Endothelial cell of umbilical vein (primary cell): ENCODE results near the gene DCAF7. TPM values are rescaled to one million over a fixed set of nuclear protein-coding genes. Genes with fewer than 3 reads are reported as not detected.

ENCODE experiments used
- BruUV-seq: library from RNA; stranded (reverse); fragments of 400-500 nt; replicated peaks from 2 replicates; lab custom pipeline; 2021; lab: Mats Ljungman, UMichigan
- CTCF ChIA-PET: fragments of 300-600, 350-600 bp; sonication (Branson Sonifier 250); formaldehyde crosslinking; loops from one replicate; lab custom pipeline; 2021; ENCODE audit warnings: antibody characterized with exemption, inconsistent platforms; lab: Charles Lee
- POLR2A ChIA-PET: fragments of 300-600, 350-600 bp; sonication (Branson Sonifier 250); formaldehyde crosslinking; loops from one replicate; lab custom pipeline; 2021; ENCODE audit warnings: antibody characterized with exemption, inconsistent platforms; lab: Charles Lee
- DNase-seq: peaks from one replicate; pipeline ENCODE4 v3.0.0-alpha.2; 2011; ENCODE audit warnings: low read depth, low spot score
- FAIRE-seq: peaks from 2 replicates; lab custom pipeline; 2011; peaks lifted over from hg19 to GRCh38; lab: Jason Lieb, UNC
- H2AFZ ChIP-seq: 2 replicates; pipeline ENCODE4 v1.6.0; 2012; ENCODE audit warnings: low read depth, low read length, control low read depth, inconsistent platforms
- H3K27ac ChIP-seq: 2 replicates; pipeline ENCODE4 v1.5.1; 2011; ENCODE audit warnings: low read depth, mild to moderate bottlenecking, control low read depth, low read length, moderate library complexity; ENCODE audit not compliant: insufficient read depth
- H3K27me3 ChIP-seq, 2 experiments: 2 replicates each; pipeline versions ENCODE4 v1.6.0 to v1.6.1; 2011; ENCODE audit warnings: low read length in 2 of 2, mixed read lengths in 1 of 2; ENCODE audit not compliant: control insufficient read depth in 2 of 2, insufficient read depth in 2 of 2
- H3K36me3 ChIP-seq, 2 experiments: 2 replicates in 1 of 2; 3 replicates in 1 of 2; pipeline ENCODE4 v1.5.1; 2011; ENCODE audit warnings: low read length in 2 of 2, mild to moderate bottlenecking in 1 of 2, moderate library complexity in 1 of 2; ENCODE audit not compliant: control insufficient read depth in 2 of 2, insufficient read depth in 2 of 2; ENCODE audit errors: extremely low read depth in 1 of 2
- H3K4me1 ChIP-seq: 3 replicates; pipeline ENCODE4 v1.5.1; 2011; ENCODE audit warnings: mild to moderate bottlenecking, low read length; ENCODE audit not compliant: control insufficient read depth, insufficient read depth; ENCODE audit errors: extremely low read depth
- H3K4me2 ChIP-seq: 2 replicates; pipeline ENCODE4 v1.6.1; 2011; ENCODE audit warnings: low read length, control low read depth, mixed read lengths; ENCODE audit not compliant: insufficient read depth
- H3K4me3 ChIP-seq, 3 experiments: fragments of 200-600 bp in 1 of 3; sonication (generic), shearing (Covaris generic) in 1 of 3; replicated peaks in 1 of 3; 2 replicates each; pipeline ENCODE4 v1.5.1; 2011 to 2016; ENCODE audit warnings: control low read depth in 3 of 3, low read length in 3 of 3, mild to moderate bottlenecking in 2 of 3, inconsistent platforms in 1 of 3, low read depth in 1 of 3, moderate library complexity in 1 of 3; ENCODE audit not compliant: insufficient read depth in 1 of 3
- H3K79me2 ChIP-seq: 2 replicates; pipeline ENCODE4 v1.6.0; 2012; ENCODE audit warnings: low read length, inconsistent platforms; ENCODE audit not compliant: control insufficient read depth, insufficient read depth
- H3K9ac ChIP-seq: replicated peaks from 2 replicates; pipeline ENCODE3; 2011; ENCODE audit warnings: low read length, control low read depth; ENCODE audit not compliant: insufficient read depth; ENCODE audit errors: extremely low read depth
- H3K9me1 ChIP-seq: replicated peaks from 3 replicates; pipeline ENCODE4 v1.6.0; 2011; ENCODE audit warnings: mild to moderate bottlenecking, low read length; ENCODE audit not compliant: control insufficient read depth, insufficient read depth; ENCODE audit errors: extremely low read depth
- H3K9me3 ChIP-seq: replicated peaks from 2 replicates; pipeline ENCODE4 v1.5.1; 2012; ENCODE audit warnings: low read length, inconsistent platforms; ENCODE audit not compliant: control insufficient read depth, insufficient read depth
- H4K20me1 ChIP-seq: replicated peaks from 2 replicates; pipeline ENCODE3; 2011; ENCODE audit warnings: mild to moderate bottlenecking, low read length; ENCODE audit not compliant: control insufficient read depth, insufficient read depth; ENCODE audit errors: extremely low read depth
- EZH2 ChIP-seq: IDR thresholded peaks from 2 replicates; pipeline ENCODE4 v1.6.1; 2012; ENCODE audit warnings: borderline replicate concordance, low read depth, mild to moderate bottlenecking, moderate library complexity, low read length, inconsistent platforms; ENCODE audit not compliant: severe bottlenecking
- FOS ChIP-seq: IDR thresholded peaks from 2 replicates; pipeline ENCODE4 v1.6.1; 2011; ENCODE audit warnings: mild to moderate bottlenecking, low read length, moderate library complexity, borderline replicate concordance; ENCODE audit not compliant: insufficient read depth
- GATA2 ChIP-seq: IDR thresholded peaks from 2 replicates; pipeline ENCODE4 v1.7.0; 2011; ENCODE audit warnings: low read depth, mild to moderate bottlenecking, moderate library complexity, mixed read lengths, low read length; ENCODE audit not compliant: insufficient read length, insufficient read depth
- JUN ChIP-seq: IDR thresholded peaks from 2 replicates; pipeline ENCODE4 v1.6.1; 2011; ENCODE audit warnings: borderline replicate concordance, low read depth; ENCODE audit not compliant: insufficient read length, insufficient read depth
- MYC ChIP-seq: IDR thresholded peaks from one replicate; pipeline ENCODE4 v1.6.1; 2011; ENCODE audit warnings: mild to moderate bottlenecking, low read depth, low read length
- POLR2AphosphoS5 ChIP-seq: IDR thresholded peaks from 2 replicates; pipeline ENCODE4 v1.6.1; 2012; ENCODE audit warnings: low read depth, mild to moderate bottlenecking, control low read depth, low read length, moderate library complexity; ENCODE audit not compliant: insufficient read depth
- dilution Hi-C: fragments of 300-500 bp; cut with MboI; formaldehyde crosslinking; loops from one replicate; pipeline ENCODE4 v1.15.0; 2019; ENCODE audit warnings: low sequenced_read_pairs; ENCODE audit not compliant: extremely low pct_ligation_motif_present
- intact Hi-C: fragments of 100-400 bp; cut with micrococcal nuclease; formaldehyde crosslinking; loops from one replicate; pipeline ENCODE4 v1.10.0; 2022
- polyA plus RNA-seq, 4 experiments: library from polyadenylated mRNA; depleted of rRNA in 3 of 4; stranded (reverse) in 3 of 4; unstranded in 1 of 4; fragments of >200 nt; gene quantifications; 2 replicates each; pipeline versions ENCODE4 v1.2.1 to v1.2.3, GENCODE V29; 2011 to 2012; ENCODE audit warnings: missing spikeins in 1 of 4
- total RNA-seq: library from RNA; stranded (reverse); gene quantifications from 2 replicates; pipeline ENCODE4 v1.2.3, GENCODE V29; 2021
- TF ChIP-seq, protein P1 (sequence below): IDR thresholded peaks from 2 replicates; pipeline ENCODE4 v1.6.1; 2011; ENCODE audit not compliant: insufficient read depth, insufficient read length
- TF ChIP-seq, protein P2 (sequence below), 2 donors: IDR thresholded peaks; 1 replicate in 1 of 2; 2 replicates in 1 of 2; pipeline ENCODE4 v1.5.1; 2011; ENCODE audit warnings: low read length in 2 of 2, mild to moderate bottlenecking in 2 of 2, moderate library complexity in 2 of 2, control low read depth in 1 of 2, inconsistent platforms in 1 of 2, low read depth in 1 of 2; ENCODE audit not compliant: insufficient read depth in 1 of 2; ENCODE audit errors: extremely low read depth in 1 of 2

The DCAF7 gene
- total and polyA plus RNA-seq, 2 donors (not counting 3 experiments of a cell fraction or from before 2014, with no cell fraction given) = 82.8 to 100 TPM

DNA sequence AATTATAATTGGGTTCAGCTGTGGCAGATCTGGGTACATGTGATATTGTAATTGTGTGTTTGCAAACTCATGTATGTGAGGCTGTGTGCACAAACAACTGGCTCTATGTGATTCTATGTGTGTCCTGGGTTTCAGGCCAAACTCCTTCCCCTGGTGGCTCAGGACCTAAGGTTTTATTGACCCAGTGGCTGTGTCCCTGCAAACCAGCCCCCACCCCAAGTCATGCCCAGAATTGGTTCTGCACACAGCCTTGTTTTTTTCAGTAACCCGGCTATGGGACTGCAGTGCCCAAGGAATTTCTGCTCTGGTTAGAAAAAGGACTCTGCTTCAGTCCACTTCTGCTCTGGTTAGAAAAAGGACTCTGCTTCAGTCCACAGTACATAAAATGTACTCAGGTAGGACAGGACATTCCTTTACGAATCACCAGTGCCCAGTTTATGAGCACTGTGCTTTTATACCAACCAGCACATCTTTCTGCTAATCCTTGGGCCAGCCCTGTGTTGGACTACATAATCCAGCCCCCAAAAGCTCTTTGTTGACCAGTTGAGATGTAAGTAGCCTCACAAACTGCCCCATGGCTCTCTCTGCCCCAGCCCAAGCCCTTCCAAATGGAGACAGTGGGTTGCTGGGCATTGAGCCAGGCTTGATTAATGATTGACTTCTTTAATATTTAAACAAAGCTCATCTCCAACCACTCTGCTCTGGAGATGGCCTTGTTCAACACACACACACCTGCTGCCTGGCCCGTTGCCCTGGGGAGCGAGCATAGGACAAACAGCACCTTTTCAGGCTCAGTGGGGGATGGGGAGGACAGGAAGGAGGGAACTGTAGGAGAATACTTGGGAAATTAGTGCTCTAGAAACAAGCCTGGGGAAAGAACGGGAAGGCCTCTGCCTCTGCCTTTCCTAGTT lies 30.1 kb upstream of the DCAF7 start:
- Histone ChIP-seq H3K27ac (no peak overlapping the region), H2AFZ (no peak overlapping the region), H3K9ac (no peak overlapping the region), H3K9me3 (no peaks in the 10 kb centered on the region), H3K4me1 (peaks cover 4% of the 10 kb centered on the region), H3K79me2 (no peaks in the 10 kb centered on the region), H3K9me1 (no peaks in the 10 kb centered on the region), H3K27me3 (peaks cover 3 to 10% of the 10 kb centered on the region in 2 experiments), H3K4me2 (no peak overlapping the region), H4K20me1 (no peaks in the 10 kb centered on the region), H3K4me3 (no peak overlapping the region), H3K36me3 (no peaks in the 10 kb centered on the region)
- POLR2A ChIA-PET = no interaction called here
- no TSS peak for BruUV-seq
- no peak for DNase-seq
- intact Hi-C loops (no loop called here), dilution Hi-C loops (no loop called here)
- CTCF ChIA-PET = no interaction called here
- FAIRE-seq = no peak
- TF ChIP-seq GATA2 = no peak
- TF ChIP-seq, protein P1, sequence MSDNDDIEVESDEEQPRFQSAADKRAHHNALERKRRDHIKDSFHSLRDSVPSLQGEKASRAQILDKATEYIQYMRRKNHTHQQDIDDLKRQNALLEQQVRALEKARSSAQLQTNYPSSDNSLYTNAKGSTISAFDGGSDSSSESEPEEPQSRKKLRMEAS = no peak
- no peak for TF ChIP-seq JUN
- no peak for TF ChIP-seq EZH2
- no peak for TF ChIP-seq POLR2AphosphoS5
- no peak for TF ChIP-seq MYC
- TF ChIP-seq, protein P2, sequence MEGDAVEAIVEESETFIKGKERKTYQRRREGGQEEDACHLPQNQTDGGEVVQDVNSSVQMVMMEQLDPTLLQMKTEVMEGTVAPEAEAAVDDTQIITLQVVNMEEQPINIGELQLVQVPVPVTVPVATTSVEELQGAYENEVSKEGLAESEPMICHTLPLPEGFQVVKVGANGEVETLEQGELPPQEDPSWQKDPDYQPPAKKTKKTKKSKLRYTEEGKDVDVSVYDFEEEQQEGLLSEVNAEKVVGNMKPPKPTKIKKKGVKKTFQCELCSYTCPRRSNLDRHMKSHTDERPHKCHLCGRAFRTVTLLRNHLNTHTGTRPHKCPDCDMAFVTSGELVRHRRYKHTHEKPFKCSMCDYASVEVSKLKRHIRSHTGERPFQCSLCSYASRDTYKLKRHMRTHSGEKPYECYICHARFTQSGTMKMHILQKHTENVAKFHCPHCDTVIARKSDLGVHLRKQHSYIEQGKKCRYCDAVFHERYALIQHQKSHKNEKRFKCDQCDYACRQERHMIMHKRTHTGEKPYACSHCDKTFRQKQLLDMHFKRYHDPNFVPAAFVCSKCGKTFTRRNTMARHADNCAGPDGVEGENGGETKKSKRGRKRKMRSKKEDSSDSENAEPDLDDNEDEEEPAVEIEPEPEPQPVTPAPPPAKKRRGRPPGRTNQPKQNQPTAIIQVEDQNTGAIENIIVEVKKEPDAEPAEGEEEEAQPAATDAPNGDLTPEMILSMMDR (IDR thresholded peaks at IDR 0.05; ENCODE audit: extremely low read depth in 1 of 2, insufficient read depth in 1 of 2, low read depth in 1 of 2, low read length in 2 of 2) = no peak
- no peak for TF ChIP-seq FOS
